ENCODE results near the gene ASNSD1.

The ASNSD1 gene

DNA sequence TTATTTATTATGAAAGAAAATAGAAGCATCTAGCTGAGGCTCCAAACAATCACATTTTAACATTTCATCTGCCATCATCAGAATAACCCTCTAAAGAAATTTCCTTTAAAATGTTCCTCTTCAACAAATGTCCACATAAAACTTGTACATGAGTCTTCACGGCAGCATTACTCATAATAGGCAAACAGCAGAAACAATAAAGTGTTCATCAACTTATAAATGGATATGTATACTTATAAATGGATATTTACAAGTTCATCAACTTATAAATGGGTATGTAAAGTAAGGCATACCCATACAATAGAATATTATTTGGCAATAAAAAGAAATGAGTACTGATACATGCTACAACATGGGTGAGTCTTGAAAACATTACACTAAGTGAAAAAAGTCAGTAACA, 33.5 kb upstream of the ASNSD1 start:
- TF ChIP-seq POLR2AphosphoS5 (IDR thresholded peaks at IDR 0.05; ENCODE audit: low read depth) (no peak), GABPA (IDR thresholded peaks at IDR 0.05; ENCODE audit: low read depth) (no peak), SPI1 (IDR thresholded peaks at IDR 0.05; ENCODE audit: borderline replicate concordance, low read depth) (no peak)
- TF ChIP-seq, protein P1, sequence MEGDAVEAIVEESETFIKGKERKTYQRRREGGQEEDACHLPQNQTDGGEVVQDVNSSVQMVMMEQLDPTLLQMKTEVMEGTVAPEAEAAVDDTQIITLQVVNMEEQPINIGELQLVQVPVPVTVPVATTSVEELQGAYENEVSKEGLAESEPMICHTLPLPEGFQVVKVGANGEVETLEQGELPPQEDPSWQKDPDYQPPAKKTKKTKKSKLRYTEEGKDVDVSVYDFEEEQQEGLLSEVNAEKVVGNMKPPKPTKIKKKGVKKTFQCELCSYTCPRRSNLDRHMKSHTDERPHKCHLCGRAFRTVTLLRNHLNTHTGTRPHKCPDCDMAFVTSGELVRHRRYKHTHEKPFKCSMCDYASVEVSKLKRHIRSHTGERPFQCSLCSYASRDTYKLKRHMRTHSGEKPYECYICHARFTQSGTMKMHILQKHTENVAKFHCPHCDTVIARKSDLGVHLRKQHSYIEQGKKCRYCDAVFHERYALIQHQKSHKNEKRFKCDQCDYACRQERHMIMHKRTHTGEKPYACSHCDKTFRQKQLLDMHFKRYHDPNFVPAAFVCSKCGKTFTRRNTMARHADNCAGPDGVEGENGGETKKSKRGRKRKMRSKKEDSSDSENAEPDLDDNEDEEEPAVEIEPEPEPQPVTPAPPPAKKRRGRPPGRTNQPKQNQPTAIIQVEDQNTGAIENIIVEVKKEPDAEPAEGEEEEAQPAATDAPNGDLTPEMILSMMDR (IDR thresholded peaks at IDR 0.05; ENCODE audit: insufficient read depth, low read length), result no peak
- TF ChIP-seq, protein P2, sequence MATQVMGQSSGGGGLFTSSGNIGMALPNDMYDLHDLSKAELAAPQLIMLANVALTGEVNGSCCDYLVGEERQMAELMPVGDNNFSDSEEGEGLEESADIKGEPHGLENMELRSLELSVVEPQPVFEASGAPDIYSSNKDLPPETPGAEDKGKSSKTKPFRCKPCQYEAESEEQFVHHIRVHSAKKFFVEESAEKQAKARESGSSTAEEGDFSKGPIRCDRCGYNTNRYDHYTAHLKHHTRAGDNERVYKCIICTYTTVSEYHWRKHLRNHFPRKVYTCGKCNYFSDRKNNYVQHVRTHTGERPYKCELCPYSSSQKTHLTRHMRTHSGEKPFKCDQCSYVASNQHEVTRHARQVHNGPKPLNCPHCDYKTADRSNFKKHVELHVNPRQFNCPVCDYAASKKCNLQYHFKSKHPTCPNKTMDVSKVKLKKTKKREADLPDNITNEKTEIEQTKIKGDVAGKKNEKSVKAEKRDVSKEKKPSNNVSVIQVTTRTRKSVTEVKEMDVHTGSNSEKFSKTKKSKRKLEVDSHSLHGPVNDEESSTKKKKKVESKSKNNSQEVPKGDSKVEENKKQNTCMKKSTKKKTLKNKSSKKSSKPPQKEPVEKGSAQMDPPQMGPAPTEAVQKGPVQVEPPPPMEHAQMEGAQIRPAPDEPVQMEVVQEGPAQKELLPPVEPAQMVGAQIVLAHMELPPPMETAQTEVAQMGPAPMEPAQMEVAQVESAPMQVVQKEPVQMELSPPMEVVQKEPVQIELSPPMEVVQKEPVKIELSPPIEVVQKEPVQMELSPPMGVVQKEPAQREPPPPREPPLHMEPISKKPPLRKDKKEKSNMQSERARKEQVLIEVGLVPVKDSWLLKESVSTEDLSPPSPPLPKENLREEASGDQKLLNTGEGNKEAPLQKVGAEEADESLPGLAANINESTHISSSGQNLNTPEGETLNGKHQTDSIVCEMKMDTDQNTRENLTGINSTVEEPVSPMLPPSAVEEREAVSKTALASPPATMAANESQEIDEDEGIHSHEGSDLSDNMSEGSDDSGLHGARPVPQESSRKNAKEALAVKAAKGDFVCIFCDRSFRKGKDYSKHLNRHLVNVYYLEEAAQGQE (IDR thresholded peaks at IDR 0.05; ENCODE audit: insufficient replicate concordance, low read depth), result no peak
- Histone ChIP-seq H3K27ac (replicated peaks) (no peak overlapping the region), H3K27me3 (ENCODE audit: insufficient read depth, poor library complexity, severe bottlenecking) (no peaks in the 10 kb centered on the region), H3K4me3 (replicated peaks; ENCODE audit: insufficient read depth, low read length) (no peak overlapping the region)
- no peak for DNase-seq (ENCODE audit: low read depth in 1 of 2, low spot score in 1 of 2)

DNA sequence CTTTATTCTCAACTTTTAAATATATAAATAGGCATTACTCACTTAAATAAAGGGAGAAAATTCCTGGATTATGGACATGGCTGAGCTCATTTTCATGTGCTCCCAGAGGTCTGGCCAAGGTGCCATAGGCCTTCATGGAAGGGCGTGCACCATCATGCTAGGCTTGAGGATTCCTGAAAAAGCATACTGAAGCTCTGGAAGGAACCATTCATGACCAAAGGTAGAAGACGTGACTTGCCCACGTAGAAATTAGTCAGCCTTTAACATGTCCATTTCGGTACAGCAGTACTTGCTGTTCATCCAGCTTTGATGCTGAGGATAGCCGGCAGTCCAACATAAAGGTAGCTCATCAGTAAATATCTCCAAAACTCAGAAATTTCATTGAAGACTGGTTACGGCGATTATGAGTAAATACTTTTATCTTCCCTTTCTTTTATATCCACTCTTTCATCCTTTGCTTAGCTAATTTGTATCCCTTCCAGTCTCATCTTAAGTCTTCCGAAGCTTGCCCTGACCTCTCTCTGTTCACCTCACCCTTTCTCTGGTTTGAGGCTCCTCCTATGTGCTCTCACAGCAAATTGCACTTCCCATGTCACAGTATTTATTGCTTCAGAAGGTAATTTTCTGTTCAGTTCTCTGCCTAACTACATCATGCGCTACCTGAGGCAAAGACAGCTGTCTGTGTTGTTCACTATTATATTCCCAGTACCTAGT, 32.3 kb upstream of the ASNSD1 start:
- no peak overlapping the region for H3K4me3 ChIP-seq (replicated peaks; ENCODE audit: insufficient read depth, low read length)
- TF ChIP-seq, protein P2 (IDR thresholded peaks at IDR 0.05; ENCODE audit: insufficient replicate concordance, low read depth), result no peak
- TF ChIP-seq GABPA (IDR thresholded peaks at IDR 0.05; ENCODE audit: low read depth) (no peak), SPI1 (IDR thresholded peaks at IDR 0.05; ENCODE audit: borderline replicate concordance, low read depth) (no peak), POLR2AphosphoS5 (IDR thresholded peaks at IDR 0.05; ENCODE audit: low read depth) (no peak)
- TF ChIP-seq, protein P1 (IDR thresholded peaks at IDR 0.05; ENCODE audit: insufficient read depth, low read length), result no peak
- no peak for DNase-seq (ENCODE audit: low read depth in 1 of 2, low spot score in 1 of 2)
- H3K27me3 ChIP-seq (ENCODE audit: insufficient read depth, poor library complexity, severe bottlenecking), result no peaks in the 10 kb centered on the region
- H3K27ac ChIP-seq (replicated peaks), result no peak overlapping the region

DNA sequence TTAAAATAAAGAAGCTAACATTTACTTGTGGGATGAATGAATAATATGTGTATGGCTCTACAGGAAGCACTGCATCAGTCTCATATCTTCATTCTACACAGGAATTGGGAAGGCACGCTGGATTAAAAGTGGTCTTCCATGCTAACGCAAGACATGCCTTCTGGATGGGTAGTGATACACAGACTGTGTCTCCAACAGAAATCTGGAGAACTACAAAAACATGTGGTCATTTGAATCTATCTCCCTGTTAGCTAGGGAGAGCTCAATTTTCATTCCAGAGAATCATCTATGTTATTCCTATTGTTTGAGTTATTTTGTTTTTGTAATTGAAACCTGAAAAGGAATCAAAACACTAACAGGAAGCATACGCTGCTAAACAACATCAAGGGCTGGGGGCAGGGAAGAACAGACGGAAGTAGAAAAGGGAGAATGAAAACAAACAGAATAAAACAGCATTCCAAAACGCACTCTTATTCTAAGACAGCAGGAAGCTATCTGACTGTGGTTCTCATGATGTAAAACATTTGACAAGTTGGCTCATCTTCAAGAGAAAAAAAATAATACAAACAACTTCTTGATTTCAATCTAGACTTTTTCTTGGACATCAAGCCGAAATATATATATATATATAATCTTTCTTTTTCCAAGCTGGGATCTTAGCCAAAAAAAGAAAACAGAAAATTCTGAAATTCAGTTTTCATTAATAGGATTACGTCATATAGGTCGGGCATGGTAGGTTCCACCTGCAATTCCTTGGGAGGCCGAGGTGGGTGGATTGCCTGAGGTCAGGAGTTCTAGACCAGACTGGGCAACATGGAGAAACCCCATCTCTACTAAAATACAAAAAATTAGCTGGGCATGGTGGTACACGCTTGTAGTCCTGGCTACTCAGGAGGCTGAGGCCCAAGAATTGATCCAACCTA, 31.5 kb upstream of the ASNSD1 start:
- Histone ChIP-seq H3K27me3 (ENCODE audit: insufficient read depth, poor library complexity, severe bottlenecking) (no peaks in the 10 kb centered on the region), H3K27ac (replicated peaks) (no peak overlapping the region), H3K4me3 (replicated peaks; ENCODE audit: insufficient read depth, low read length) (no peak overlapping the region)
- TF ChIP-seq POLR2AphosphoS5 (IDR thresholded peaks at IDR 0.05; ENCODE audit: low read depth), result no peak
- TF ChIP-seq, protein P1 (IDR thresholded peaks at IDR 0.05; ENCODE audit: insufficient read depth, low read length), result no peak
- TF ChIP-seq GABPA (IDR thresholded peaks at IDR 0.05; ENCODE audit: low read depth), result no peak
- TF ChIP-seq, protein P2 (IDR thresholded peaks at IDR 0.05; ENCODE audit: insufficient replicate concordance, low read depth), result no peak
- TF ChIP-seq SPI1 (IDR thresholded peaks at IDR 0.05; ENCODE audit: borderline replicate concordance, low read depth), result no peak
- DNase-seq (ENCODE audit: low read depth in 1 of 2, low spot score in 1 of 2), result no peak
